ENCODE results near the gene CENPN. TPM values are rescaled to one million over a fixed set of nuclear protein-coding genes. Genes with fewer than 3 reads are reported as not detected.
A peak's percentile ranks its signal among the peaks of the same experiment; 100 is the strongest.

CENPN gene
- total RNA-seq, 2 donors from 2014 or later: 27.9 to 49.5 TPM

GRCh38 chr16:80982646-80983045 is 24.4 kb upstream of the CENPN start:
- peaks cover 4% of the 10 kb centered on the region for H3K36me3 Mint-ChIP-seq
- H3K4me1 Mint-ChIP-seq (ENCODE audit: low read depth in 2 of 2): peaks cover 4 to 11% of the 10 kb centered on the region in 2 donors
- no peak overlapping the region for H3K4me3 Mint-ChIP-seq
- no peaks in the 10 kb centered on the region for H3K9me3 Mint-ChIP-seq
- DNase-seq (ENCODE audit: low spot score) (no peak), ATAC-seq (no peak)
- H3K27ac Mint-ChIP-seq: no peak overlapping the region
- no peaks in the 10 kb centered on the region for H3K27me3 Mint-ChIP-seq

DNA sequence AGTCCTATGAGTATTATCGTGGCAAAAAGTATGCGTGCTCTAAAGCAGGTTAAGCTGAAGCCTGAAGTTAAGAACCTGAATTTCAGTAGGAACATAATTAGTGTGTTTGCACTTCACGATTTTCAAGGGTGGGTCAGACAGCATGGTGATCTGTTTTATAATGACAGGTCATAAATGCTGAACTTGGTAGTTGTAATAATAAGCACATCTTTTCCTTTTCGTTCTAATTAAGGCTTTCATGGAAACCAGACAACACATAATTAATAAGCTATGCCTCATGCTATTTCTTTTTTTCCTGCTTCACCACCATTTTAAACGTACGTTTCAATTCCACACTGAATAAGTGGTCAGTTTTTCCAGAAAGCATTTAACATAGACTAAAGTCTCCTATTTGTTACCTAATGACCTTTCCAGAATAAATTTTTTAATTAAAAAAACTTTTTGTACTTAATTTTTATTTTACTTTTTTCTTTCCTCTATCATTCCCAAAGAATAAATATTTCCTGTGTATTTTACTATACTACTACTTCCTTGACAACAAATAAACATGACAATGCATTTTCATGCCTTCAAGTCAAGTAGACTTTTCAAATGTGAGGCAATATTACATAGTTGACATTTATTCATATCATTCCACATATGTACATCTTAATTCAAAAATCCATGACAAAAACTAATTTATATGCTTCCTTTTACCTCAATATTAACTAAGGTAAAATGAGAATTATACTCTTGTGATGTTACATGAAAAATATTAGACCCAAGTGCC is 22.7 kb upstream of the CENPN start:
- Mint-ChIP-seq H3K4me3 (no peak overlapping the region), H3K36me3 (no peaks in the 10 kb centered on the region), H3K27ac (no peak overlapping the region), H3K4me1 (ENCODE audit: low read depth in 2 of 2) (peaks cover 4 to 12% of the 10 kb centered on the region in 2 donors), H3K27me3 (no peaks in the 10 kb centered on the region), H3K9me3 (no peaks in the 10 kb centered on the region)
- DNase-seq (ENCODE audit: low spot score) (no peak), ATAC-seq (no peak)

DNA sequence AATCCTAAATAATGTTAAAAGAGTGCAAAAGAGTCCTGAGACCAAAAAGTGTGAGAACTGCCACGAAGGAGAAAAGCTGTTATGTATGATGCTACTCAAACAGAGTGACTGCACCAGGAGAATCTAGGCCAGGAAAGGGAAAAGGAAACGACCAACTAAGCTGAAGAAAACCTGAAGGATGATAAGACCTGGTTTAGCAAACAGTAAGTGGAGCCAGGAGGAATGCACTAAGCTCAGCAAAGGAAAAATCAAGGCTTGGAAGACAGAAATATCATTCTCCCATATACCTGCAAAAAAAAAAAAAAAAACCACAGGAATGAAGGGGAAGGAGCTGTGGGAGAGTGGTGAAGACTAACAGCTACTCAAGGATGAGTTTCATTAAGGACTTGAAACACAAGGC is 21.4 kb upstream of the CENPN start:
- no peaks in the 10 kb centered on the region for H3K9me3 Mint-ChIP-seq
- H3K4me3 Mint-ChIP-seq: no peak overlapping the region
- no peaks in the 10 kb centered on the region for H3K36me3 Mint-ChIP-seq
- H3K4me1 Mint-ChIP-seq (ENCODE audit: low read depth in 2 of 2): peaks cover 4 to 12% of the 10 kb centered on the region in 2 donors
- H3K27ac Mint-ChIP-seq: no peak overlapping the region
- DNase-seq (ENCODE audit: low spot score) (no peak), ATAC-seq (no peak)
- no peaks in the 10 kb centered on the region for H3K27me3 Mint-ChIP-seq

GRCh38 chr16:80986557-80986956 is 20.5 kb upstream of the CENPN start:
- Mint-ChIP-seq H3K9me3 (no peaks in the 10 kb centered on the region), H3K27ac (no peak overlapping the region), H3K36me3 (no peaks in the 10 kb centered on the region), H3K4me3 (no peak overlapping the region), H3K27me3 (no peaks in the 10 kb centered on the region), H3K4me1 (ENCODE audit: low read depth in 2 of 2) (peaks cover 4 to 12% of the 10 kb centered on the region in 2 donors)
- DNase-seq (ENCODE audit: low spot score) (no peak), ATAC-seq (no peak)

- Mint-ChIP-seq H3K27me3 (no peaks in the 10 kb centered on the region), H3K36me3 (peaks cover 4% of the 10 kb centered on the region)
These were observed 18.3 kb upstream of the CENPN start for GRCh38 chr16:80988756-80989155.

GRCh38 chr16:80989801-80990200 is 17.2 kb upstream of the CENPN start:
- no peaks in the 10 kb centered on the region for H3K27me3 Mint-ChIP-seq
- H3K9me3 Mint-ChIP-seq: no peaks in the 10 kb centered on the region
- DNase-seq (ENCODE audit: low spot score): no peak
- H3K4me1 Mint-ChIP-seq (ENCODE audit: low read depth in 2 of 2): peaks cover 4 to 12% of the 10 kb centered on the region in 2 donors
- H3K27ac Mint-ChIP-seq: peak overlapping the region in 1 of 2 donors; percentile 67
- ATAC-seq: no peak
- H3K36me3 Mint-ChIP-seq: peaks cover 4% of the 10 kb centered on the region
- no peak overlapping the region for H3K4me3 Mint-ChIP-seq

More at GRCh38 chr16:80988756-80989155, 18.3 kb upstream of the CENPN start:
- H3K4me3 Mint-ChIP-seq: no peak overlapping the region
- no peak overlapping the region for H3K27ac Mint-ChIP-seq
- DNase-seq (ENCODE audit: low spot score): no peak
- H3K9me3 Mint-ChIP-seq: no peaks in the 10 kb centered on the region
- no peak for ATAC-seq
- peaks cover 4 to 12% of the 10 kb centered on the region in 2 donors for H3K4me1 Mint-ChIP-seq (ENCODE audit: low read depth in 2 of 2)

DNA sequence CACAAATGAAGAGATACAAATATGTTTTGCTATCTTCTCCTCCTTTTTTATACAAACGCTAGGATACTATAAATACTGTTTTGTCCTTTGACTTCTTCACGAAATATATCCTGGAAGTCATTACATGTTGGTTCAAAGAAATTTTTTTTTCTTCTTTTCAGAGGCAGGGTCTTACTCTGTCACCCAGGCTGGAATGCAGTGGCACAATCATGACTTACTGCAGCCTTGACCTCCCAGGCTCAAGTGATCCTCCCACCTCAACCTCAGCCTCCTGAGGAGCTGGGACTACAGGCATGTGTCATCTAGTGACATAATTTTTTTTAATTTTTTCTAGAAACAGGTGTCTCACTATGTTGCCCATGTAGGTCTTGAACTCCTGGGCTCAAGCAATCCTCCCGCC is 16.4 kb upstream of the CENPN start:
- no peaks in the 10 kb centered on the region for H3K27me3 Mint-ChIP-seq
- no peak overlapping the region for H3K4me3 Mint-ChIP-seq
- ATAC-seq (no peak), DNase-seq (ENCODE audit: low spot score) (no peak)
- peaks cover 1 to 12% of the 10 kb centered on the region in 2 donors for H3K4me1 Mint-ChIP-seq (ENCODE audit: low read depth in 2 of 2)
- peaks cover 4% of the 10 kb centered on the region for H3K36me3 Mint-ChIP-seq
- peak overlapping the region in 1 of 2 donors; percentile 67 for H3K27ac Mint-ChIP-seq
- H3K9me3 Mint-ChIP-seq: no peaks in the 10 kb centered on the region

DNA sequence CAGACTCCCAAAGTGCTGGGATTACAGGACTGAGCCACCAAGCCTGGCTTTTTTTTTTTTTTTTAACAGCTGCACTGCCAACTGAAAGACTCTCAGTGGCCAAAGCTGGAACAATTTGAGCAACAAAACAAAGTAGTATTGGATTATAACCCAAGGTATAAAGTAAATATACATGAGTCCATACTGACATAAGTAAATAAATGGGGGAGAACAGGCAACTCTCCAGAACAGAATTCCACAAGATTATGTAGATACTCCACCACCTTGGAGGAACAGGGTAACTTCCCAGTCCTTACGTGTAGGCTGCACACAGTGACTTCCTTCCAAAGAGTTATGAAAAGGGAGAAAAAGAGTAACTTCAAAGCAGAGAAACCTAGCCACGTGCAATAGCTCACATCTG is 16.0 kb upstream of the CENPN start:
- Mint-ChIP-seq H3K36me3 (peaks cover 4% of the 10 kb centered on the region), H3K4me1 (ENCODE audit: low read depth in 2 of 2) (peaks cover 0 to 12% of the 10 kb centered on the region in 2 donors), H3K27ac (no peak overlapping the region), H3K27me3 (no peaks in the 10 kb centered on the region), H3K4me3 (no peak overlapping the region), H3K9me3 (no peaks in the 10 kb centered on the region)
- DNase-seq (ENCODE audit: low spot score): no peak
- no peak for ATAC-seq

- H3K27me3 Mint-ChIP-seq: no peaks in the 10 kb centered on the region
- H3K36me3 Mint-ChIP-seq: peaks cover 4% of the 10 kb centered on the region
- H3K9me3 Mint-ChIP-seq: no peaks in the 10 kb centered on the region
- peaks cover 3 to 9% of the 10 kb centered on the region in 2 donors for H3K4me1 Mint-ChIP-seq (ENCODE audit: low read depth in 2 of 2)
- DNase-seq (ENCODE audit: low spot score): no peak
- H3K4me3 Mint-ChIP-seq: no peak overlapping the region
- H3K27ac Mint-ChIP-seq: no peak overlapping the region
- ATAC-seq: no peak
These were observed 15.1 kb upstream of the CENPN start for GRCh38 chr16:80991792-80992430.

GRCh38 chr16:80992676-80993293 is 14.2 kb upstream of the CENPN start:
- Mint-ChIP-seq H3K4me3 (no peak overlapping the region), H3K27ac (no peak overlapping the region), H3K27me3 (no peaks in the 10 kb centered on the region), H3K4me1 (ENCODE audit: low read depth in 2 of 2) (peaks cover 9 to 12% of the 10 kb centered on the region in 2 donors), H3K36me3 (peaks cover 4% of the 10 kb centered on the region), H3K9me3 (no peaks in the 10 kb centered on the region)
- DNase-seq (ENCODE audit: low spot score) (no peak), ATAC-seq (no peak)

DNA sequence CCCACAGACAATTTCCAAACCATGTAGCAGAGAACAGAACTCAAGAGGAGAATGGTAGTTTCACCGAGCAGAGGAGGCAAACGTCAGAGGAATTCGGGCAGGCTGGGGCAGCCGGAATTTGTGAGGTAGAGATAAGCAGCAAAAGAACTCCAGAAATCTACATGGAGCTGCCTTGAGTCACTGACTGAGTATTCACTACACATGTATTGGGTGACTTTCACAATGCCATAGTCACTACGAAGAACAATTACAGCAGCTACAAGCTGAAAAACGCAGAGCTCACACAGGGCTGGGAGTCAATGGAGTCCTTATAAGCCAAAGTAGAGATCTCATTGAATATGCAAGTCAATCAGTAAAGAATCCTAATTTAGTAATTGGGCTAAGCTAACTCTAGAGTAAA is 13.7 kb upstream of the CENPN start:
- no peak for DNase-seq (ENCODE audit: low spot score)
- H3K4me1 Mint-ChIP-seq (ENCODE audit: low read depth in 2 of 2): peaks cover 9 to 18% of the 10 kb centered on the region in 2 donors
- H3K4me3 Mint-ChIP-seq: no peak overlapping the region
- H3K9me3 Mint-ChIP-seq: no peaks in the 10 kb centered on the region
- no peaks in the 10 kb centered on the region for H3K27me3 Mint-ChIP-seq
- peaks cover 4% of the 10 kb centered on the region for H3K36me3 Mint-ChIP-seq
- H3K27ac Mint-ChIP-seq: no peak overlapping the region
- ATAC-seq: no peak

- Mint-ChIP-seq H3K9me3 (no peaks in the 10 kb centered on the region), H3K36me3 (peaks cover 4% of the 10 kb centered on the region), H3K27me3 (no peaks in the 10 kb centered on the region), H3K4me3 (no peak overlapping the region), H3K4me1 (ENCODE audit: low read depth in 2 of 2) (peaks cover 11 to 21% of the 10 kb centered on the region in 2 donors), H3K27ac (no peak overlapping the region)
- no peak for ATAC-seq
- DNase-seq (ENCODE audit: low spot score): no peak
These were observed 13.2 kb upstream of the CENPN start for GRCh38 chr16:80993834-80994233.

DNA sequence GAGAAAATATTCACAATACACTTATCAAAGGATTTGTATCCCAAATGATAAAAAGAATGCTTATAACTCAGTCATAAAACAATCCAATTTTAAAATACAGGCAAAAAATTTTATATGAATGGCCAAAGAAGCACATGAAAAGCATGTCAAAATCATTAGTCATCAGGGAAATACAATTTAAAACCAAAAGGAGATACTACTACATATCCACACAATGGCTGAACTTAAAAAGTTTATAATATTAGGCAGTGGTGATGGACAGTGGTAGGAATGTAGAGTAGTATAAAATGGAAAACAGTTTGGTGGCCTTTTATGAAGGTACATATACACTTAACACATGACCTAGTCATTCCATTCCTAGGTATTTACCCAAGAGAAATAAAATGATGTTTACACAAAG is 12.6 kb upstream of the CENPN start:
- no peak overlapping the region for H3K4me3 Mint-ChIP-seq
- no peaks in the 10 kb centered on the region for H3K9me3 Mint-ChIP-seq
- no peaks in the 10 kb centered on the region for H3K27me3 Mint-ChIP-seq
- ATAC-seq (no peak), DNase-seq (ENCODE audit: low spot score) (no peak)
- H3K4me1 Mint-ChIP-seq (ENCODE audit: low read depth in 2 of 2): peaks cover 17 to 27% of the 10 kb centered on the region in 2 donors
- H3K27ac Mint-ChIP-seq: no peak overlapping the region
- peaks cover 4% of the 10 kb centered on the region for H3K36me3 Mint-ChIP-seq

DNA sequence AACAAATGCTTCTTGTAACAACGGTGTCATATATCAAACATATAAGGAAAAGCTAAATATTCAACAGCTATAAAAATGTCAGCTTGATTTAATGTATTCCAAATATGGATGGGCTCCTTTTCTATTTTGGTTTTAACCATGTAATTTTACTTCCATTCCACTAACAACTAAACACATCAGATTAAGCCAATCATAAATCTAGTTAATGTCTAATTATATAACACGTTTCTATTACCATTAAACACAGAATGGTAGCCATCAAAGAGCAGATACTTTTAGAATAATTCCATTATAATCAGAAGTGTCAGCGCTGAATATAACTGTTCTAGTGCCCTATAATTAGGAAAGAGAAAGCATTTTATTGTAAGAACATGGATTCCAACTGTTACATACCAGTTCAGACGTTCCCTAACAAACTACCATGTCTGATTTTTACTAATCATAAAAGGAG is 10.3 kb upstream of the CENPN start:
- no peak for DNase-seq (ENCODE audit: low spot score)
- H3K4me1 Mint-ChIP-seq (ENCODE audit: low read depth in 2 of 2): peaks cover 30 to 43% of the 10 kb centered on the region in 2 donors
- peak overlapping the region; percentile 90 for H3K4me3 Mint-ChIP-seq
- peak overlapping the region; percentile 90 to 95 for H3K27ac Mint-ChIP-seq
- no peaks in the 10 kb centered on the region for H3K27me3 Mint-ChIP-seq
- peaks cover 4% of the 10 kb centered on the region for H3K36me3 Mint-ChIP-seq
- peak in 1 of 2 donors; percentile 52 for ATAC-seq
- H3K9me3 Mint-ChIP-seq: no peaks in the 10 kb centered on the region
